Omental fat pad (tissue), 4 donors: ENCODE measurements around the gene ANKRD65. TPM values are rescaled to one million over a fixed set of nuclear protein-coding genes. Genes with fewer than 3 reads are reported as not detected.

Experiments used
- ATAC-seq: fragments of 150-250 bp; one replicate; pipeline ENCODE4 v1.9.1; 2016; ENCODE audit warnings: mild to moderate bottlenecking, moderate library complexity; ENCODE audit not compliant: low FRiP score
- DNase-seq: peaks from one replicate; pipeline ENCODE4 v3.0.0-alpha.2; 2019; ENCODE audit warnings: low spot score
- total RNA-seq, 4 donors: library from RNA; depleted of rRNA; stranded (reverse); fragments of >200 nt; gene quantifications; one replicate each; pipeline ENCODE4 v1.1.0, GENCODE V29; 2016
- TF ChIP-seq, protein P1 (sequence below), 3 donors: fragments of 450-650 bp; IDR thresholded peaks; one replicate each; pipeline ENCODE4 v1.5.1; 2016 to 2017; ENCODE audit warnings: antibody characterized with exemption in 3 of 3, mild to moderate bottlenecking in 3 of 3, moderate library complexity in 2 of 3

ANKRD65 gene
- total RNA-seq, 4 donors from 2014 or later = 2.6 to 7.3 (median 3.8) TPM

DNA sequence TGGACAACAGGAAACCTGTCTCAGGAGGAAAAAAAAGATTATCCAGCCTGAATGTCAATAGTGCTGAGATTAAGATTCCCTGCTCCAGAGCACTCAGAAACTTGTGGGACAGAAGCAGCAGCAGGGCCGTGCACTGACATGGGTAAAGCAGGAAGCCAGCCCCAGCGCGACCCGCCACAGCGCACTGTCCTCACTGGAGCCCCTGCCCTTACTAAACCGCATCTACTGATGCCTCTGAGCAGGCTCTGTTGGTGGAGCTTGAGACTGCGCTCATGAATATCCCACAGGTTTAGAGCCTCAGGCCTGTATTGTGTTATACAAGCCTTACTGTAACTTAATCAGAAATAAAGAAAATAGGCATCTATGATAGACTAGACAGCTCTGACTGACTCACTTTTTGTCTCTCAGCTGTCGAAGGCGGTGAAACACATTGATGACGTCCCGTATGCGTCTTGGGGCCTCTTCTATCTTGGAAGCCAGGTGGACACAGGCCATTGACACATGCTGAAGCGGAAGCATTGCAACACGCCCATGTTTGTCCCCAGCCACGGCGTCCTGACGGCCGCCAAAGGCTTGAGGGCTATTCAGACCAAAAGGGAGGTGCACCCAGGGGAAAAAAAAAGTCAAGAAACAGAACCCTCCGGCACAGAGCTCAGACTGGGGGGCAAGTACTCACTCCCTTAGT, 23.1 kb downstream of the ANKRD65 start:
- ATAC-seq (no peak), DNase-seq (no peak)
- TF ChIP-seq, protein P1, sequence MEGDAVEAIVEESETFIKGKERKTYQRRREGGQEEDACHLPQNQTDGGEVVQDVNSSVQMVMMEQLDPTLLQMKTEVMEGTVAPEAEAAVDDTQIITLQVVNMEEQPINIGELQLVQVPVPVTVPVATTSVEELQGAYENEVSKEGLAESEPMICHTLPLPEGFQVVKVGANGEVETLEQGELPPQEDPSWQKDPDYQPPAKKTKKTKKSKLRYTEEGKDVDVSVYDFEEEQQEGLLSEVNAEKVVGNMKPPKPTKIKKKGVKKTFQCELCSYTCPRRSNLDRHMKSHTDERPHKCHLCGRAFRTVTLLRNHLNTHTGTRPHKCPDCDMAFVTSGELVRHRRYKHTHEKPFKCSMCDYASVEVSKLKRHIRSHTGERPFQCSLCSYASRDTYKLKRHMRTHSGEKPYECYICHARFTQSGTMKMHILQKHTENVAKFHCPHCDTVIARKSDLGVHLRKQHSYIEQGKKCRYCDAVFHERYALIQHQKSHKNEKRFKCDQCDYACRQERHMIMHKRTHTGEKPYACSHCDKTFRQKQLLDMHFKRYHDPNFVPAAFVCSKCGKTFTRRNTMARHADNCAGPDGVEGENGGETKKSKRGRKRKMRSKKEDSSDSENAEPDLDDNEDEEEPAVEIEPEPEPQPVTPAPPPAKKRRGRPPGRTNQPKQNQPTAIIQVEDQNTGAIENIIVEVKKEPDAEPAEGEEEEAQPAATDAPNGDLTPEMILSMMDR (IDR thresholded peaks at IDR 0.05) = no peak

DNA sequence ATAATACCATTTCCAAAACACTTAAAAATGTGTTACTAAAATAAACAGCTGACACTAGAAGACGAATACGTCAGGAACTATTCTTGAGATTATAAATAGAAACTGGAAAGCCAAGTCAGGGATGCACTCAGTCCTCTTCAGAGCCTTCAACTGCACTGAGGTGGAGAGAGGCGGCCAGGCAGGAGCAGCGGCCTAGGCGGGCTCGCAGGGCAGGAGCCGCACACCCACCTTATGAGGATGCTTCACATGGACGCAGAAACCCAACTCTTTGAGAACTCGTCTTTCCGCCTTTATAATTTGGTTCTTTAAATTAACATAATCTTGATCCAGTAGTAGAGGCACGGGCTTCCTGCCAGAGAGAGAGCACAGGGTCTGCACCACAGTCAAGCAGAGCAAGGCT, 25.9 kb downstream of the ANKRD65 start:
- no peak for ATAC-seq
- TF ChIP-seq, protein P1 (IDR thresholded peaks at IDR 0.05) = no peak
- DNase-seq = no peak

DNA sequence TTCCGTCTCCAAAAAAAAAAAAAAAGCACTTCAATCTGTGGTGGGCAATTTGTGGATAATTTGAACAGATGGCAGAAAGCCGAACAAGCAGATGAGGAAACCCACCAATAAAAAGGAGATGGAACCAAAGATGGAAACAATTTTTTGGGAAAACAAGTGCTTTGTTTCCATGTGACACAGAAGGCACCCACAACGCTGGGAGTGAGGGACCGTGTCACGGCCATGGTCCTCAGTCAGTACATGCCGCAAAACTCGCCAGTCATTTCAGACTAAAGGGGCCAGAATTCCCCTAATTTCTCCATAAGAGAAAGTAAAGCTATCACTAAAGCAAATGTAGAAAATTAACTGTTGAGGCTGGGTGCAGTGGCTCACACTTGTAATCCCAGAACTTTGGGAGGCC, 27.0 kb downstream of the ANKRD65 start:
- TF ChIP-seq, protein P1 (IDR thresholded peaks at IDR 0.05) = no peak
- DNase-seq (no peak), ATAC-seq (no peak)

DNA sequence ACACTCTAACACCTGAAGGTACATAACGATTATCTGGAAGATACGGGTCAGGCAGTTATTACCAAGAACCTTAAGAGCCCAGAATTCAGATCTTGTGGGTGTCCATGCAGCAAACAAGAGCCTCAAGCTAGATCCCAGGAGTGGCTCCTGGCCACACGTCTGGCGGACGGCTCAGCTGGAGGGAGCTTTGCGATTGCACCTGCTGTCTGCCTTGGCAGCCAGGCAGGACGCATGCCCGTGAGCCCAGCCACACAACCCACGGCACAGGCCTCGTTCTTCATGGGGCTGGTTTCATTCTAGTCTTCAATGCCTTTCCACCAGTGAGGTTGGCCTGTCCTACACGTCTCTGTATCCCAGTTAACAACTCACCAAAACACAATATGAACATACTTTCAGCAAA, 27.6 kb downstream of the ANKRD65 start:
- TF ChIP-seq, protein P1 (IDR thresholded peaks at IDR 0.05) = no peak
- DNase-seq (no peak), ATAC-seq (no peak)

DNA sequence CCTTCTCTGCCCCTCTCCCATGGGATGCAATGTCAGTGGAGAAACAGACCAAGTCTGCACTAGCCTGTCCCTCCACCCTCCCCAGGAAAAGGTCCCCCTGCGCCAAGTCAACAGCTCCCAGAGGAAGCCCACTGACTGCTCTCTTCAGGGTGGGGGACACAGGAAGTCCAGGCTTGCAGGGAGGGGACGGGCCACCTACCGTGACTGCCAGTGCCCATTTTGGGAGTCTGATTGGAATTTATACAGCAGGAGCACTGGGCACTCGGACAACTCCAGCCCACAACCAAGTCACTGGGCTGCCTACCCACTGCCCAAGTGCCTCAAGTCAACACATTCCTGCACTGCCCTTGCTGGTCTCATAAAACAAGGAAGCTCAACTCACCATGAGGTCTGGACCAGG, 28.1 kb downstream of the ANKRD65 start:
- TF ChIP-seq, protein P1 (IDR thresholded peaks at IDR 0.05) = no peak
- ATAC-seq = no peak

DNA sequence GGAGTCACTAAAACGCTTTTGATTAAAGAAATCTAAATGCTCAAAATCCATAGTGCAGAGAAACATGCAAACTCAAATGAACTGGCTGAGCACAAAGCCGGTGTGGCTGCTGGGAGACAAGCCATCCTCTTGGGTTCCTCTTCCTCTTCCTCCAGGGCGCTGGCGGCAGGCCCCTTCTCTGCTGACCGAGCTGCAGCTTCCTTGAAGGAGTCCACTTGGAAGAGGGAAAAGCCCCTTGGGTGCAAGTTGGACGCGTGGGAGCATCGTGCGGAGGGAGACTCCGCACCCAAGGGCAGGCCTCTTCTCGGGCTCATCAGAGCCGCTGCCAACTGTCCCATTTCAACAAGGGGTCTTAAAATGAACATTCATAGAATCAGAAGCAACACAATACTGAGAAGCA, 29.9 kb downstream of the ANKRD65 start:
- ATAC-seq (no peak), DNase-seq (no peak)
- TF ChIP-seq, protein P1 (IDR thresholded peaks at IDR 0.05) = no peak

More for the DNA sequence above, 28.1 kb downstream of the ANKRD65 start:
- DNase-seq = no peak

DNA sequence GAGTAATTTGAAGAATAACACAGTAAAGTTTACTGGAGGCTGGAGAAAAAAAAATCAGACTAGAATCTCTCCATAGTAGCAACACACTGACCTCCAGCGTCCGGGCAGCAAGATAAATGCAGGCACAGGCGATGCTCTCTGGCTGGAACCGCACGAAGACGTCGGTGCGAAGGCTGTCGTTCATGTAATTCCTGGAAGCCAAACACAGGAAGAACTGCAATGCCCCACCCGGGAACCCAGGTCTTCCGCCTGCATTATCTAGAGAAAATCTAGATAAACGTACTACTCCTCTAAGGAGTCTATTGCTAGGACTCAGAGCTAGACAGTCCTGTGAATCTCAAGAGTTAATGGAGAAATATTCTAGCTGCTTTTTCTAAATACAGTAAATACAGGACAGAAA, 30.4 kb downstream of the ANKRD65 start:
- TF ChIP-seq, protein P1 (IDR thresholded peaks at IDR 0.05) = no peak
- no peak for ATAC-seq

More for the DNA sequence above, 30.4 kb downstream of the ANKRD65 start:
- DNase-seq = no peak
